Measurements from ENCODE around the gene IL7R.

The IL7R gene

DNA sequence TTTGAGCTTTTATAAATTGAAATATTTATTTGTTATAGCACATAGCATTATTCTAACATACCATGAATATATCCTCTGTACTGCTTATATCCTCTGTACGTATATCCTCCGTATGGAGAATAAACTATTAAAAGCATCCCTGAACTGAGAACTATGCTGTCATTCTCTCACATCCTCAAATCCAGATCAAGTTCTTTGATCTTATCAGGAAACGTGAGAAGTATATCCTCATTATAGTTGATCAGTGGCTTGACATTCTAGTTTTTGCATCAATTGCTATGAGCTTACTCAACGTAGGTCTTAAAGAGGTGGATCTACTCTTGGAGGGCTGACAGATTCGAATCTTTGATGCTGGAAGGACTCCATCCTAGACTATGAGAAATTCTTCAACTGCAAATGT lies 37.4 kb downstream of the IL7R start:
- Histone ChIP-seq H4K20me1 (ENCODE audit: insufficient read depth) (no peaks in the 10 kb centered on the region), H3K36me3 (ENCODE audit: insufficient read depth) (no peaks in the 10 kb centered on the region; the same call in 1 of the 2 replicates), H3K9ac (no peak overlapping the region), H3K4me1 (ENCODE audit: low read depth, poor library complexity, severe bottlenecking) (peaks cover 6% of the 10 kb centered on the region), H3K27me3 (ENCODE audit: insufficient read depth, low read depth) (no peaks in the 10 kb centered on the region), H3K27ac (no peak overlapping the region), H2AFZ (ENCODE audit: low read depth) (no peak overlapping the region), H3K4me3 (IDR thresholded peaks at IDR 0.05; ENCODE audit: insufficient read depth, low read depth, low read length) (no peak overlapping the region), H3K79me2 (ENCODE audit: insufficient read depth, low read depth) (no peaks in the 10 kb centered on the region), H3K4me2 (no peak overlapping the region)
- TF ChIP-seq, protein P1, sequence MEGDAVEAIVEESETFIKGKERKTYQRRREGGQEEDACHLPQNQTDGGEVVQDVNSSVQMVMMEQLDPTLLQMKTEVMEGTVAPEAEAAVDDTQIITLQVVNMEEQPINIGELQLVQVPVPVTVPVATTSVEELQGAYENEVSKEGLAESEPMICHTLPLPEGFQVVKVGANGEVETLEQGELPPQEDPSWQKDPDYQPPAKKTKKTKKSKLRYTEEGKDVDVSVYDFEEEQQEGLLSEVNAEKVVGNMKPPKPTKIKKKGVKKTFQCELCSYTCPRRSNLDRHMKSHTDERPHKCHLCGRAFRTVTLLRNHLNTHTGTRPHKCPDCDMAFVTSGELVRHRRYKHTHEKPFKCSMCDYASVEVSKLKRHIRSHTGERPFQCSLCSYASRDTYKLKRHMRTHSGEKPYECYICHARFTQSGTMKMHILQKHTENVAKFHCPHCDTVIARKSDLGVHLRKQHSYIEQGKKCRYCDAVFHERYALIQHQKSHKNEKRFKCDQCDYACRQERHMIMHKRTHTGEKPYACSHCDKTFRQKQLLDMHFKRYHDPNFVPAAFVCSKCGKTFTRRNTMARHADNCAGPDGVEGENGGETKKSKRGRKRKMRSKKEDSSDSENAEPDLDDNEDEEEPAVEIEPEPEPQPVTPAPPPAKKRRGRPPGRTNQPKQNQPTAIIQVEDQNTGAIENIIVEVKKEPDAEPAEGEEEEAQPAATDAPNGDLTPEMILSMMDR (conservative IDR thresholded peaks at IDR 0.05; ENCODE audit: low read depth, low read length), result no peak

DNA sequence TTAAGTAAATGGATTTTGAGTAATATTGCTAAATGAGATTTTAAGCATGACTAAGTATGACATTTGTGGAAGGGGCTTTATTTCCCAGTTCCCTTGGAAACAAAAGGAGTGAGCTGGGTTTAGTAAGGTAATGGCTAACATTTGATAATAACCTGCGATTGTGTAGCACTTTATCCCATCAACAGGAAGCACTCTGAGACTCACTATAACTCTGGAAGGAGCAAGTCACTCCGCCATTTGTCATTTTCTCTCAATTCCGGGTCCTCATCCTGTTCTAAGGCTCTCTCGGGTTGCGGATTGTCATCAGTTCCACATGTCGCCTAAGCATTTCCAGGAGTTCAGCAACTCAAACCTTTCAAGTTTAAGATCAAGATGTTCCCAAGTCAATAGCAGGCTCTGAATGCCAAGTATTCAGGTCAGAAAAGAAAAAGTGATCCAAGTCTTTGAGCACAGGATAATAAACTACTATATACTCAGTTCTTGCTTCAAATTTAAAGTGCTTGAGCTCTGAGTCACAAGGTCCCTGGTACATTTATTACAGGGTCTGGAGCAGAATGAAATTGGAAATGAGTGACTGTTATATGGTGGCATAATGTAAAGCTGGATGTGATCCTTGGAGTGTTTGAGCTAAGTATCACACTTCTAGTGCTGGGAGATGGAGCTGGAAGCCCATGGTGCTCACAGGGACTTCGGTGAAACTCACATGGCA lies 42.4 kb downstream of the IL7R start:
- peaks cover 43% of the 10 kb centered on the region for H3K4me1 ChIP-seq (ENCODE audit: low read depth, poor library complexity, severe bottlenecking)
- no peaks in the 10 kb centered on the region for H3K79me2 ChIP-seq (ENCODE audit: insufficient read depth, low read depth)
- TF ChIP-seq, protein P1 (conservative IDR thresholded peaks at IDR 0.05; ENCODE audit: low read depth, low read length), result no peak
- no peaks in the 10 kb centered on the region; the same call in 1 of the 2 replicates for H3K36me3 ChIP-seq (ENCODE audit: insufficient read depth)
- H4K20me1 ChIP-seq (ENCODE audit: insufficient read depth), result no peaks in the 10 kb centered on the region
- H3K9ac ChIP-seq, result peak overlapping the region; percentile 13; the same call in 1 of the 2 replicates
- no peak overlapping the region for H3K4me3 ChIP-seq (IDR thresholded peaks at IDR 0.05; ENCODE audit: insufficient read depth, low read depth, low read length)
- peak overlapping the region; percentile 87 for H3K4me2 ChIP-seq
- H3K27ac ChIP-seq, result peak overlapping the region; percentile 46; the same call in 1 of the 2 replicates
- no peaks in the 10 kb centered on the region for H3K27me3 ChIP-seq (ENCODE audit: insufficient read depth, low read depth)
- H2AFZ ChIP-seq (ENCODE audit: low read depth), result peak overlapping the region; percentile 19

DNA sequence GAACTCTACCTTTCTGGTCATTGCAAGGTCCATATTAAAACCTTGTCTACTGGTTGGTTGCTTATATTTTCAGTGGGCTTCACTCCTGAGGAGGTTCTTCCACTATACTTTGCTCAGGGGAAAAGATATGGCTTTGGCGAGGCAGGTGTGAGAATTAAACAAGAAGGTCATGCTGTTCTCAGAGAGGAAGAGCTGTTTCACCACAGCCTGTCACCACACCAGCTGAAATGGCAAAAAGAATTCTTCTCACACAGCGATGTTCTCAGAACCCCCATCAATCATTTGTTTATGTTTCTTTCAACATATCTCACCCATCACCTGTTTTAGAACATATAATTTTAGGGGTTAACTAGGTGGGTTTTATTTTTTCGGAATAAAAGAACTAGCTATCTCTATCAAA lies 43.1 kb downstream of the IL7R start:
- Histone ChIP-seq H3K27ac (peak overlapping the region; percentile 46; the same call in 1 of the 2 replicates), H3K9ac (peak overlapping the region; percentile 13; the same call in 1 of the 2 replicates), H3K27me3 (ENCODE audit: insufficient read depth, low read depth) (no peaks in the 10 kb centered on the region), H2AFZ (ENCODE audit: low read depth) (peak overlapping the region; percentile 19), H3K4me1 (ENCODE audit: low read depth, poor library complexity, severe bottlenecking) (peaks cover 43% of the 10 kb centered on the region), H3K36me3 (ENCODE audit: insufficient read depth) (no peaks in the 10 kb centered on the region; the same call in 1 of the 2 replicates), H3K4me3 (IDR thresholded peaks at IDR 0.05; ENCODE audit: insufficient read depth, low read depth, low read length) (no peak overlapping the region), H3K4me2 (peak overlapping the region; percentile 87), H3K79me2 (ENCODE audit: insufficient read depth, low read depth) (no peaks in the 10 kb centered on the region), H4K20me1 (ENCODE audit: insufficient read depth) (no peaks in the 10 kb centered on the region)
- TF ChIP-seq, protein P1 (conservative IDR thresholded peaks at IDR 0.05; ENCODE audit: low read depth, low read length), result no peak

DNA sequence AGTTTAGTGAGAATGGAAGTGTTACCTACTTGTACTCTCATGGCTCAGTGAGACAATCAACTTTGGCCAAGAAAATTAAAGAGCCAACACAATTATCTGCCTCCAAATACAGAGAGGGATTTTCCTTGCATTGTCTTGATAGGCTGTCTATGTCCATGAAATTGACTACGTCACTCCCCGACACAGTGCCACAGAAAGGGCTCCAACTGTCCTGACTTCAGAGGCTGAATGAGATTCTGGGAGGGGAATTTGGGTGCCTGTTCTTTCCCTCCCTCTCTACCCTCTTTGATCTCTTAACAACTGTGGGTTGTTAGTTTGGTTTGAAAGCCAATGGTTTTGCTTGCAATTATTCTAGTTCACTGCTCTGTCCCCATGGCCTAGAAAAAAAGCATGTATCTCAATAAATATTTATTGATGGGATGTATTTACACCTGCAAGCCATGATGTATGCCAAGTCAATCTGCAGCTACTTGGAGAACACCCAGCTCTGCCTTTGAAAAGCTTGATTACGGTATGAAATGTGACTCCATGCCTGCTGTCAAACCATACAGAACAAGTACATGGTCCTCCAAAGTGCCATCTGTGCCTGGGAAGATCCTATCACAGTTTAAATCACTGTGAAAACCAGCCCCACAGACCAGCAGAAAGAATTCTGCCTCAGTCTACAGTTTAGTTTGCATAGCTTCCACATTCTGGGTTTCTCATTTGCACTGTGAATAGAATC lies 44.4 kb downstream of the IL7R start:
- H2AFZ ChIP-seq (ENCODE audit: low read depth), result no peak overlapping the region
- peaks cover 43% of the 10 kb centered on the region for H3K4me1 ChIP-seq (ENCODE audit: low read depth, poor library complexity, severe bottlenecking)
- no peak overlapping the region for H3K27ac ChIP-seq
- H3K36me3 ChIP-seq (ENCODE audit: insufficient read depth), result no peaks in the 10 kb centered on the region; the same call in 1 of the 2 replicates
- H3K9ac ChIP-seq, result no peak overlapping the region
- peak overlapping the region; percentile 87; the same call in 1 of the 2 replicates for H3K4me2 ChIP-seq
- H4K20me1 ChIP-seq (ENCODE audit: insufficient read depth), result no peaks in the 10 kb centered on the region
- TF ChIP-seq, protein P1 (conservative IDR thresholded peaks at IDR 0.05; ENCODE audit: low read depth, low read length), result no peak
- H3K27me3 ChIP-seq (ENCODE audit: insufficient read depth, low read depth), result no peaks in the 10 kb centered on the region
- H3K79me2 ChIP-seq (ENCODE audit: insufficient read depth, low read depth), result no peaks in the 10 kb centered on the region
- H3K4me3 ChIP-seq (IDR thresholded peaks at IDR 0.05; ENCODE audit: insufficient read depth, low read depth, low read length), result no peak overlapping the region

Measured in KMS-11 (cell line).